GM12801 (cell line): ENCODE results near the gene SLC9B2.

ENCODE experiments used
- TF ChIP-seq, protein P1 (sequence below): IDR thresholded peaks from one replicate; pipeline ENCODE4 v1.5.1; 2011; ENCODE audit warnings: control low read depth; ENCODE audit not compliant: insufficient read length; ENCODE audit errors: extremely low read depth

SLC9B2 gene

DNA sequence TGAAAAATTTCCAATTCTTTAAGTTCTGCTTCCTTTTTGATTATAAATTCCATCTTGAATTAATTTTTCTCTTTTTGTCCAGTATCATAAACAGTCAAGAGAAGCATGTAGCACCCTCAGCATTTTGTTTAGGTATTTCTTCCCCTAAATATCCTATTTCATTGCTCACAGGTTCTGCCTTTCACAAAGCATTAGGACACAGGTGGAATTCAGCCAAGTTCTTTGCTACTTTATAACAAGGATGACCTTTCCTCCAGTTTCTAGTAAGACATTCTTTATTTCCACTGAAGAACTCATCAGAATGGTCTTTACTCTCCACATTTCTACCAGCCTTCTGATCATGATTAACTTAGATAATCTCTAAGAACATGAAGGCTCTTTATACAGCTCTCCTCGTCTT lies 64.5 kb downstream of the SLC9B2 start:
- TF ChIP-seq, protein P1, sequence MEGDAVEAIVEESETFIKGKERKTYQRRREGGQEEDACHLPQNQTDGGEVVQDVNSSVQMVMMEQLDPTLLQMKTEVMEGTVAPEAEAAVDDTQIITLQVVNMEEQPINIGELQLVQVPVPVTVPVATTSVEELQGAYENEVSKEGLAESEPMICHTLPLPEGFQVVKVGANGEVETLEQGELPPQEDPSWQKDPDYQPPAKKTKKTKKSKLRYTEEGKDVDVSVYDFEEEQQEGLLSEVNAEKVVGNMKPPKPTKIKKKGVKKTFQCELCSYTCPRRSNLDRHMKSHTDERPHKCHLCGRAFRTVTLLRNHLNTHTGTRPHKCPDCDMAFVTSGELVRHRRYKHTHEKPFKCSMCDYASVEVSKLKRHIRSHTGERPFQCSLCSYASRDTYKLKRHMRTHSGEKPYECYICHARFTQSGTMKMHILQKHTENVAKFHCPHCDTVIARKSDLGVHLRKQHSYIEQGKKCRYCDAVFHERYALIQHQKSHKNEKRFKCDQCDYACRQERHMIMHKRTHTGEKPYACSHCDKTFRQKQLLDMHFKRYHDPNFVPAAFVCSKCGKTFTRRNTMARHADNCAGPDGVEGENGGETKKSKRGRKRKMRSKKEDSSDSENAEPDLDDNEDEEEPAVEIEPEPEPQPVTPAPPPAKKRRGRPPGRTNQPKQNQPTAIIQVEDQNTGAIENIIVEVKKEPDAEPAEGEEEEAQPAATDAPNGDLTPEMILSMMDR, result no peak

DNA sequence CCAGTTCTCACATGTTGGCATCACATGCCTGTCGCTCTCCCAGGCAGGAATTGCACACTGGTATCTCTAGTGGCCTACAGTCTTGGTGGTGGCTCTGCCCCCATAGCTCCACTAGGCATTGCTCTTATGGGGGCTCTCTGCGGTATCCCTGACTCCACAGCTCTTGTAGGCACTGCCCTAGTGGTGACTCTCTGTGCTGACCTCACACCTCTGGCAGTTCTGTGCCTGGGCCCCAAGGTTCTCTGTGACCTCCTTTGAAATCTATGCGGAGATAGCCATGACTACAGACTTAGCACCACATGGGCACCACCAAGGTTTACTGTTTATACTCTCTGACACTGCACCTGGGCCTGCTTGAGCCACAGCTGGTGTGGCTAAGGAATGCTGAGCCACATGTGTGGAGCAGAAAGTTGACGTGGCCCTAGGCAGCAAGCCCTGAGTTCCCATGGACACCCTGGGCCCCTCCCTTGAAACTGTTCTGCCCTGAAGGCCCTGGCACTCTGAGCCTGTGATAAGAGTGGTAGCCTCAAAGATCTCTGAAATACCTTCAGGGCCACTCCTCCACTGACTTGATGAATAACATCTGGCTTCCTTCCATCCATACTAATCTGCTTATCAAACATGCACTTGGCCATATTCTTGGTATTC lies 65.1 kb downstream of the SLC9B2 start:
- TF ChIP-seq, protein P1, result no peak

DNA sequence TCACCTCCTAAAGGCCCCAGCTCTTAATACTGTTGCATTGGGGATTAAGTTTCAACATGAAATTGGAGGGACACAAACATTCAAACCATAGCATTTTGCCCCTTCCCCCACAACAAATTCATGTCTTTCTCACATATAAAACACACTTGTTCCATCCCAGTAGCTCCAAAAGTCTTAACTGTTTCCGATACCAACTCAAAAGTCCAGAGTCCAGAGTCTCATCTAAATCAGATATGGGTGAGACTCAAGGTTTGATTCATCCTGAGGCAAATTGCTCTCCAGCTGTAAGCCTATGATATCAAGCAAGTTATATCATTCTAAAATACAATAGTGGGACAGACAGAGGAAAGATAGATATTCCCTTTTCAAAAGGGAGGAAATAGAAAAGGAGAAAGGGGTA lies 65.8 kb downstream of the SLC9B2 start:
- TF ChIP-seq, protein P1, result no peak

DNA sequence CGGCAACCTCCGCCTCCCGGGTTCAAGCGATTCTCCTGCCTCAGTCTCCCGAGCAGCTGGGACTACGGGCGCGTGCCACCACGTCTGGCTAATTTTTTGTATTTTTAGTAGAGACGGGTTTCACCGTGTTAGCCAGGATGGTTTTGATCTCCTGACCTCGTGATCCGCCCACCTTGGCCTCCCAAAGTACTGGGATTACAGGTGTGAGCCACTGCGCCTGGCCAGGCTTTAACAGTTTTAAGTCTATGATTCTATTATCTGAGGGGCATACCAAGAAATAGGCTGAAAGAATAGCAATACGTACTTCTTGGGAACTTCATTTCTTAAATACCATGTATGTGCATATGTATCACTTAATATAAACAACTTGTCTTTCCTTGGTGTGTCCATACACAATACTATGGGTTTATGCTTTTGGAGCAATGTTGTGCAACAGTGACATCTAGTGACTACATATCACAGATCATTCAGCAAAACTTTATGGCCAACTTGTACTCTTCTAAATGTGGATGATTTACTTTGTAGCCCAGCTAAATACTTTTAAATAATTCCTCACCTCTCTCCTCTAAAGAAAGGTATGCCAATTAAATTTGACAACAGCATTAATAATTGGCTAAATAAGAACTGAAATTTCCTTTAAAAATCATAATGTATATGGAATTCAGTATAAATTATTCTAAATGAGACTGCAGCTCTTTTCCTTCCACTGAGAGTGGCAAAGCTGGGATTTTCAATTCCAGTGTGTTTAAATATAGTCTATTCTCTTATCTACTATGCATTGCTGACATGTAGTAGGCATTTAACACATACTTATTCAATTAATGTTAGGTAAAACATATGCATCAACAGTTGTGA lies 67.5 kb downstream of the SLC9B2 start:
- TF ChIP-seq, protein P1, result no peak

DNA sequence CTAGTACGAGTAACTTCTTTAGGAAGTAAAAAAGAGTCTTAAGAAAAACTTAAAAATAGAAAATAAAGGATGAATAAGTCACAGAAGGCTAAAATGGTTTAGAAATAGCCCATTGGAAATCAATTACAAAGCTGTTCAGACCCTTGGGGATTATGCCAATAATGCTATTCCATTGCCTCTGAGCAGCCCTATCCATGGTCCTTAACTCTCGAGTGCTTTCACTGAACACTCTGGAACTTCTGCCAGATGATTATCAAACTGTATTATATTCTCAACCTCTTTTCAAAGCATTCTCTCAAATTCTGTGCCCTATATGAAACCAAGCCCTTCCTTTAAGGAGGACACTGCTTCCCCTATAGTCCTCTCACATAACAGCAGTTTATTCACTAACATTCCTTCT lies 74.0 kb downstream of the SLC9B2 start:
- TF ChIP-seq, protein P1, result no peak

DNA sequence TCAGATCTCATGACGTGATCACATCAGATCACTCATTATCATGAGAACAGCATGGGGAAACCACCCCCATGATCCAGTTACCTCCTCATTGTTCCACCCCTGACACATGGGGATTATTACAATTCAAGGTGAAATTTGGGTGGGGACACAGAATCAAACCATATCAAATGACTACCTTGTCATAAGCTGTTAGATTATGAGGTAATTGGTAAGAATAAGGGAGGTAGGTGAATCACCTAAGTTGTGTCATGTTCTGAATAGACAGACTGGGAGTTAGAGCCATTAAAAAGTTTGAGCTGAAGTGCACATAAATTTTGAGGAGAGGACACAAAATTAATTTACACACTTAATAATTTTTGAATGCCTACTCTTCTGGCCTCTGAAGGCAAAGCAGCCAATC lies 81.8 kb downstream of the SLC9B2 start:
- TF ChIP-seq, protein P1, result no peak

DNA sequence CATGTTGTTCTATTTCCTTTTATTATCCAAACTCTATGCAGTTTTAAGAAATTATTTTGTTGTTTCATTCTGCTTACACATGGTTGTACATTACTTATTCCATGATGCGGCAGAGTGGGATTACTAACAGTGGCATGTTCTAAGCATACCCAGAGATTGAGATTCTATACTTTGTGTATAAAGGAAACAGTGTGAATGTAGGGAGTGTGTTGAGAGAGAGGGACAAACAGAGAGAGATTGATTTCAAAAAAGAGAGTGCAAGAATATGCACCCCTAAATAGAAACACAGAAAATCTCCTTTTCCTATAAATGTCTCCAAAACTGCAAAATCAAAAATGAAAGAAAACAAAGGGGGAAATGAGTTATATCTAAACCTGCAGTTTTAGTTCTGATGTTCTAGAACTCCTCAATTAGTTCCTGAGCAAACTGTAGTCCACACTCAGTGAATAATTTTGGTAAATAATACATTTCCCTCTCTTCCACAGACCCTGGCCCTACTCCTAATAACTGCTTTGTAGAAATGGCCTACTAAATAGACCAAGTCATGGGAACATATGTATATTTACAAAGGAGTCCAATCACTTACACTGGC lies 88.0 kb downstream of the SLC9B2 start:
- TF ChIP-seq, protein P1, result no peak
